ENCODE data around the gene DNHD1.

GRCh38 chr11:6486256-6486655 is 10.8 kb upstream of the DNHD1 start:
- TF ChIP-seq CTCF (IDR thresholded peaks at IDR 0.05) = no peak
- no peak for TF ChIP-seq POLR2A (IDR thresholded peaks at IDR 0.05)
